ENCODE data around the gene TXNIP. TPM values are rescaled to one million over a fixed set of nuclear protein-coding genes. Genes with fewer than 3 reads are reported as not detected.

The TXNIP gene
- total RNA-seq, 2 experiments from 2014 or later = 190 to 195 TPM

DNA sequence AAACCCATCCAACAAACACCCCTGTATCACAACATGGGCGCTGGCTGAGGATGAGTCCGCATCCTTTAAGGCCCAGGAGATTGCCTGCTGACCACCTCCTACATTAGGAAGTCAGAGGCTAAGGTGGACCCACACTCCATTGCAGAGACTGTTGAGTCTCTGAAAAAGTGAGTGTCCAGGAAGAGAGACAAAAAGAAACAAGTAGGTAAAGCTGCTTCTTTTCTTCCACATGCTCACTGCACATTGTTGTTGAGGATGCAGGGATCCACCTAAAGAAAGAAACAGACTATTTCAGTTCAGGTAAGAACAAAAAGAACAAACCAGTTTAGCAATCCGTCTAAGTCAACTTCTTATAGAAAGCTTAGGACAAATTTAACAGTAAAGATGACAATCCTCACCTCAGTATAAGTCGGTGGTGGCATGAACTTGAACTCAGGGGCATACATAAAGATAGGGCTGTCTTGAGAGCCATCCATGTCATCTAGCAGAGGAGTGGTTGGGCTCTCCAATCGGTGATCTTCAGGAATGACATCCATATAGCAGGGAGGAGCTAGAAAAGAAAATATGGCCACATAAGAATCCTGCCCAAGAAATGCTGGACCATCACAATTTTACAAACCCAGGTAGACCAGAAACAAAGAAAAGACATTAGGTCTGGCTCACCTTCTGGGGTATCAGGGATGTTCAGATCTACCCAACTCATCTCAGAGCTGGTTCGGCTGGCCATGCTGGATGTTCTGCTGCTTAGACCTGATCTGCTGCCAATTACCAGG lies 2.6 kb downstream of the TXNIP start:
- H3K36me3 Mint-ChIP-seq (ENCODE audit: low read depth) = peaks cover 50% of the 10 kb centered on the region
- CTCF ChIA-PET = interaction anchor here (1.2 to 12.8 kb wide), 5 partner anchors 12 to 149 kb away, joined by 3 to 235 read pairs (median 4); partner anchors contain the start of gene NUDT17

GRCh38 chr1:145992958-145993617 lies 3.3 kb downstream of the TXNIP start:
- peak overlapping the region; percentile 87 for H3K4me3 Mint-ChIP-seq
- peaks cover 50% of the 10 kb centered on the region for H3K36me3 Mint-ChIP-seq (ENCODE audit: low read depth)
- peaks cover 52% of the 10 kb centered on the region for H3K4me1 Mint-ChIP-seq (ENCODE audit: low read depth)
- no peak for ATAC-seq
- ChIA-PET POLR2A (interaction anchor here (0.7 to 11.5 kb wide), 9 partner anchors 8 to 134 kb away, joined by 3 to 373 read pairs (median 5); partner anchors contain the start of genes ANKRD34A, PIAS3 and POLR3GL), CTCF (interaction anchor here (1.2 to 12.8 kb wide), 4 partner anchors 13 to 148 kb away, joined by 3 to 235 read pairs (median 4); partner anchors contain the start of gene NUDT17)
- no peak for DNase-seq
- H3K27me3 Mint-ChIP-seq (ENCODE audit: low read depth) = no peaks in the 10 kb centered on the region
- peak overlapping the region; percentile 55 for H3K27ac Mint-ChIP-seq
- no peaks in the 10 kb centered on the region for H3K9me3 Mint-ChIP-seq (ENCODE audit: insufficient read depth)

More for the DNA sequence above, 2.6 kb downstream of the TXNIP start:
- Mint-ChIP-seq H3K4me1 (ENCODE audit: low read depth) (peaks cover 53% of the 10 kb centered on the region), H3K9me3 (ENCODE audit: insufficient read depth) (no peaks in the 10 kb centered on the region), H3K27me3 (ENCODE audit: low read depth) (no peaks in the 10 kb centered on the region), H3K27ac (peak overlapping the region; percentile 95), H3K4me3 (peak overlapping the region; percentile 87)
- POLR2A ChIA-PET = interaction anchor here (0.9 to 11.5 kb wide), 9 partner anchors 8 to 135 kb away, joined by 3 to 373 read pairs (median 5); partner anchors contain the start of genes ANKRD34A, PIAS3 and POLR3GL
- no peak for ATAC-seq
- DNase-seq = no peak

DNA sequence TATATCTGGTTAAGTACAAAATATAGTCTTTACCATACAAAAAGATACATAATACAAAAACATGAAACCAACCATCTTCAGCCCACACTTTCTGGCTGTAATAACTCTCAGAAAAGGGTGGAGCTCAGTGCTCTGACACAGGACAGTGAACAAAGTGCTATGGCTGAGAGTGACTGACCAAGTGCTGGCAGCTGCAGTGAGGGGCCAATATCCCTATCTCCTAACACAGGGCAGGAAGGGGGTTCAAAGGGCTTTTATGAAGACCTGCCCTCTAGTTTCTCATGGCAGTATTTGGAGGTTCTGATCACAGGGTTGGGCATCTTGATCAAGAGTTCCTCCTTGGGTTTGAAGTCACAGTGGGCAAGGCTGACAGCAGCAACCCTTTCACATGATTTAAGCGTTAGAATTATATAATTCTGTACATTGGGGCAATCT lies 3.9 kb downstream of the TXNIP start:
- Mint-ChIP-seq H3K4me3 (peak overlapping the region; percentile 87), H3K36me3 (ENCODE audit: low read depth) (peaks cover 50% of the 10 kb centered on the region), H3K27ac (peak overlapping the region; percentile 55), H3K9me3 (ENCODE audit: insufficient read depth) (no peaks in the 10 kb centered on the region), H3K27me3 (ENCODE audit: low read depth) (no peaks in the 10 kb centered on the region), H3K4me1 (ENCODE audit: low read depth) (peaks cover 50% of the 10 kb centered on the region)
- ATAC-seq = no peak
- POLR2A ChIA-PET = interaction anchor here (0.7 to 11.5 kb wide), 7 partner anchors 8 to 133 kb away, joined by 3 to 373 read pairs (median 10); partner anchors contain the start of genes ANKRD34A, PIAS3 and POLR3GL
- CTCF ChIA-PET = interaction anchor here (1.6 to 12.8 kb wide), 3 partner anchors 14 to 147 kb away, joined by 4 to 235 read pairs (median 4); partner anchors contain the start of gene NUDT17
- DNase-seq = no peak

- CTCF ChIA-PET = interaction anchor here (1.2 to 12.8 kb wide), 4 partner anchors 13 to 19 kb away, joined by 3 to 235 read pairs (median 5); no protein-coding TSS in a partner anchor
- Mint-ChIP-seq H3K27ac (peak overlapping the region; percentile 36), H3K9me3 (ENCODE audit: insufficient read depth) (no peaks in the 10 kb centered on the region), H3K4me3 (peak overlapping the region; percentile 31), H3K36me3 (ENCODE audit: low read depth) (peaks cover 50% of the 10 kb centered on the region), H3K4me1 (ENCODE audit: low read depth) (peaks cover 48% of the 10 kb centered on the region), H3K27me3 (ENCODE audit: low read depth) (no peaks in the 10 kb centered on the region)
- POLR2A ChIA-PET = interaction anchor here (0.6 to 11.5 kb wide), 8 partner anchors 8 to 56 kb away, joined by 3 to 373 read pairs (median 7); partner anchors contain the start of genes ANKRD34A and POLR3GL
- no peak for ATAC-seq
- no peak for DNase-seq
Observed at GRCh38 chr1:145991735-145992412, 4.5 kb downstream of the TXNIP start.

DNA sequence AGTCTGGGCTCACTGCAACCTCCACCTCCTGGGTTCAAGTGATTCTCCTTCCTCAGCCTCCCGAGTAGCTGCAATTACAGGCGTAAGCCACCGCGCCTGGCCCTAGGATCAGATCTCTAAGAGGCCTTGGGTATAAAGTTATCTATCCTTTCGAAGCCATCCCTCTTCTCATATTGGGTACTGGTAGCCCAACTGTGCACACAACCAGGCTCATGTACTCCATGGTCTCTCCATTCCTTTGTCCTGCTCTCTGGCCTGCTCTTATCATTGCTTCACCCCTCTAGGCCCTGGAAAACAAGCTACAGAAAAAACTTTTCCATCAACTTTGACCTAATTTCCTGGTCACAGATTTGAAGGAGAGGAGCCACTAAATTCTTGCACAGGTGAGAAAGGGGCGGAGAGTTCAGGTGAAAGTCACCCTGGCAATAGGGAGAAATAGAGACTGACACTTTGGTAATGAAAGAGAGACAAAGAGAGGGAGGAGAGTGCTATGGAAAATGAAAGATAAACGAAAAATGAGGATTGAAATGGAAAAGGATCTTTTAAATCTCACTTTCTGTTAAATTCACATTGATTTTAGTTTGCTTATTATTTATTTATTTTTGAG lies 6.0 kb downstream of the TXNIP start:
- H3K4me3 Mint-ChIP-seq = no peak overlapping the region
- no peak overlapping the region for H3K27ac Mint-ChIP-seq
- DNase-seq (no peak), ATAC-seq (peak; percentile 20)
- ChIA-PET CTCF (interaction anchor here (1.3 to 12.8 kb wide), 3 partner anchors 12 to 21 kb away, joined by 5 to 235 read pairs (median 6); no protein-coding TSS in a partner anchor), POLR2A (interaction anchor here (1.0 to 11.5 kb wide), 5 partner anchors 6 to 63 kb away, joined by 3 to 373 read pairs (median 11); partner anchors contain the start of genes ANKRD34A, POLR3GL, RBM8A and TXNIP)
- H3K4me1 Mint-ChIP-seq (ENCODE audit: low read depth) = peaks cover 56% of the 10 kb centered on the region
- H3K36me3 Mint-ChIP-seq (ENCODE audit: low read depth) = peaks cover 40% of the 10 kb centered on the region
- no peaks in the 10 kb centered on the region for H3K27me3 Mint-ChIP-seq (ENCODE audit: low read depth)
- H3K9me3 Mint-ChIP-seq (ENCODE audit: insufficient read depth) = no peaks in the 10 kb centered on the region

DNA sequence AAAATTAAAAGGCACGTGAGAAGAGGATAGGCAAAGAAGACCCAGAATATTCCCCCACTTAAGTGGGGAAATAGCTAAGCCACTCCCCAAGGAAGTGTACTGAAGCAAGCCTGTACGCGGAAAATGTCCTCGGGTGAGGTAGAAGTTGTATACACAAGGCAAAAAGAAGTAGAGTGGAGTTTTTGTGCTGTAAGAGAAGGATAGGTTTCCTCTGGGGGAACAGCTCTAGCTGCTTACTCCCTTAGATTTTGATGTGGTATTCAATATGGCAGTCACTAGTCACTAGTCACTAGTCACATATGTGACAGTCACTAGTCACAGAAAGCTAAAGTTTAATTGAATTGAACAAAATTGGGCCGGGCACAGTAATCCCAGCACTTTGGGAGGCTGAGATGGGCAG lies 7.6 kb downstream of the TXNIP start:
- Mint-ChIP-seq H3K36me3 (ENCODE audit: low read depth) (peaks cover 24% of the 10 kb centered on the region), H3K4me3 (no peak overlapping the region), H3K4me1 (ENCODE audit: low read depth) (peaks cover 67% of the 10 kb centered on the region), H3K27me3 (ENCODE audit: low read depth) (no peaks in the 10 kb centered on the region), H3K27ac (no peak overlapping the region), H3K9me3 (ENCODE audit: insufficient read depth) (no peaks in the 10 kb centered on the region)
- ChIA-PET POLR2A (interaction anchor here (0.8 to 11.5 kb wide), 4 partner anchors 8 to 63 kb away, joined by 3 to 373 read pairs (median 30); partner anchors contain the start of genes RBM8A and TXNIP), CTCF (interaction anchor here (0.9 to 12.8 kb wide), 5 partner anchors 8 to 61 kb away, joined by 3 to 235 read pairs (median 5); partner anchors contain the start of genes RBM8A and TXNIP)
- DNase-seq (no peak), ATAC-seq (peak; percentile 34)

DNA sequence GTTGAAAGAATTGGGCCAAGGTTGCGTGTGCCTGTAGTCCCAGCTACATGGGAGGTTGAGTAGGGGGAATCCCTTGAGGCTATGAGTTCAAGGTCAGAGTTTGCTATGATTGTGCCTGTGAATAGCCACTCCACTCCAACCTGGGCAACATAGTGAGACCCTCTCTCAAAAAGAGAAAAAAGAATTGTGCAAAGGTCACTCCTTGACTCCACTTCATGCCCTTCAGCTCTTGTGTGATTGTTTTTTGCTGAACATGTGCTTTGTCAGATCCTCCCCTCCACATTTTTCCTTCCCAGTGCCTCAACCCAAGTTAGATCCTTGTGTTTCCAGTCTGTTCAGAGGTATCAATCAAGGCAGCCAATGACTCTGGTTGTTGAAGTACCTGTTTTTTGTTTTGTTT lies 8.5 kb downstream of the TXNIP start:
- ATAC-seq = no peak
- peaks cover 67% of the 10 kb centered on the region for H3K4me1 Mint-ChIP-seq (ENCODE audit: low read depth)
- CTCF ChIA-PET = interaction anchor here (0.9 to 12.8 kb wide), 4 partner anchors 9 to 60 kb away, joined by 4 to 235 read pairs (median 8); partner anchors contain the start of genes RBM8A and TXNIP

GRCh38 chr1:145986551-145986950 lies 9.8 kb downstream of the TXNIP start:
- ChIA-PET POLR2A (interaction anchor here (6.1 kb wide), 1 partner anchor 10 kb away, joined by 55 read pairs; the partner anchor contains the start of gene TXNIP), CTCF (interaction anchor here (1.5 to 2.6 kb wide), 3 partner anchors 10 to 26 kb away, joined by 3 to 9 read pairs (median 7); partner anchors contain the start of gene TXNIP)
- H3K9me3 Mint-ChIP-seq (ENCODE audit: insufficient read depth) = no peaks in the 10 kb centered on the region
- DNase-seq = no peak
- ATAC-seq = no peak
- no peaks in the 10 kb centered on the region for H3K27me3 Mint-ChIP-seq (ENCODE audit: low read depth)
- no peak overlapping the region for H3K27ac Mint-ChIP-seq
- H3K4me3 Mint-ChIP-seq = no peak overlapping the region
- H3K36me3 Mint-ChIP-seq (ENCODE audit: low read depth) = peaks cover 3% of the 10 kb centered on the region
- peaks cover 57% of the 10 kb centered on the region for H3K4me1 Mint-ChIP-seq (ENCODE audit: low read depth)

More for the DNA sequence above, 8.5 kb downstream of the TXNIP start:
- Mint-ChIP-seq H3K36me3 (ENCODE audit: low read depth) (peaks cover 16% of the 10 kb centered on the region), H3K27me3 (ENCODE audit: low read depth) (no peaks in the 10 kb centered on the region), H3K9me3 (ENCODE audit: insufficient read depth) (no peaks in the 10 kb centered on the region), H3K27ac (no peak overlapping the region), H3K4me3 (no peak overlapping the region)
- DNase-seq = no peak
- POLR2A ChIA-PET = interaction anchor here (1.4 to 11.5 kb wide), 3 partner anchors 9 to 61 kb away, joined by 4 to 373 read pairs (median 55); partner anchors contain the start of genes RBM8A and TXNIP

DNA sequence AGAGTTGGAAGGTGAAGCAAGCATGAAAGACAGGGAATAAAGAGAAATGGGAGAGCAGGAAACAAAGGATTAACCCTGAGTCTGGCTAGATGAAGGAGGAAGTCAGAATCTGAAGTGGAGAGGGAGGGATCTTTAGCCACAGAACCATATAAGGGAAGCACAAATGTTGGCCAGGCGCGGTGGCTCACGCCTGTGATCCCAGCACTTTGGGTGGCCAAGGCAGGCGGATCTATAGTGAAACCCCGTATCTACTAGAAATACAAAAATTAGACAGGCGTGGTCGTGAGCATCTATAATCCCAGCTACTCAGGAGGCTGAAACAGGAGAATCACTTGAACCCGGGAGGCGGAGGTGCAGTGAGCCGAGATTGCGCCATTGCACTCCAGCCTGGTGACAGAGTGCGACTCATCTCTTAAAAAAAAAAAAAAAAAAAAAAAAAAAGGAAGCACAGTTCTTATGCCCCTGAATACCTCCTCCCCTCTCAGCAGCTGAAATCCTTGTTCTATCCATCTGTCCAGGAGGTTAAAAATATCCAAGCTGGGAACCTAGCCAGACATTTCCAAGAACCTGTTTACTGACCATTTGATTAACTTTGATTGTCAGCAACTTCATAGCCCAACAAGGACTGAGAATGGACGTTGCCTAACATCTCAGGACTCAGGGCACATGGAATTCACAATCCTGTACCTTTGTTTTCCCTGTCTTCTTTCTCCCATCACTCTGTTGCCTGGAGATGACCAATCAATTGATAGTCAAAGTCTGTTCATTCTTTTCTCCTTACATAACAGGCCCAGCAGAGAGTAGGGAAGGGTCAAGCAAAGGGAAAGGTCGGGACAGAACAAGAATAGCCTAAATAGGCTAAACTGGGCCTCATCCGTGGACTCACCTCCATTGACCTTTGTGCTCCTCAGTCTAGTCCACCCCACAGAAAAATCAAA lies 10.6 kb downstream of the TXNIP start:
- no peak for DNase-seq
- ChIA-PET CTCF (interaction anchor here (1.5 to 2.3 kb wide), 3 partner anchors 12 to 26 kb away, joined by 3 to 7 read pairs (median 5); no protein-coding TSS in a partner anchor), POLR2A (interaction anchor here (0.7 to 6.1 kb wide), 2 partner anchors 8 to 11 kb away, joined by 3 to 55 read pairs; partner anchors contain the start of gene TXNIP)
- H3K4me3 Mint-ChIP-seq = no peak overlapping the region
- H3K27me3 Mint-ChIP-seq (ENCODE audit: low read depth) = no peaks in the 10 kb centered on the region
- H3K27ac Mint-ChIP-seq = peak overlapping the region; percentile 67
- peaks cover 54% of the 10 kb centered on the region for H3K4me1 Mint-ChIP-seq (ENCODE audit: low read depth)
- H3K9me3 Mint-ChIP-seq (ENCODE audit: insufficient read depth) = no peaks in the 10 kb centered on the region
- no peak for ATAC-seq
- peaks cover under 1% of the 10 kb centered on the region for H3K36me3 Mint-ChIP-seq (ENCODE audit: low read depth)

All from activated CD8-positive, alpha-beta T cell treated with anti-CD3 and anti-CD28 coated beads, Interleukin-2, amount 10 ng/mL, durations not matched to agents 7 days and 5 days (primary cell).